Activated T-cell treated with anti-CD3 and anti-CD28 coated beads for 1 hour (primary cell): Measurements from ENCODE around the gene CYP27A1.

Experiments
- DNase-seq: peaks from one replicate; pipeline ENCODE4 v3.0.0-alpha.2; 2020; ENCODE audit warnings: low read depth

CYP27A1 gene

GRCh38 chr2:218859556-218859987, 77.6 kb downstream of the CYP27A1 start, which contains the start of gene WNT6:
Gene WNT6 (plus strand): TSS chr2:218859805. CDS start chr2:218860038, 233 bp downstream.
- DNase-seq, result no peak

DNA sequence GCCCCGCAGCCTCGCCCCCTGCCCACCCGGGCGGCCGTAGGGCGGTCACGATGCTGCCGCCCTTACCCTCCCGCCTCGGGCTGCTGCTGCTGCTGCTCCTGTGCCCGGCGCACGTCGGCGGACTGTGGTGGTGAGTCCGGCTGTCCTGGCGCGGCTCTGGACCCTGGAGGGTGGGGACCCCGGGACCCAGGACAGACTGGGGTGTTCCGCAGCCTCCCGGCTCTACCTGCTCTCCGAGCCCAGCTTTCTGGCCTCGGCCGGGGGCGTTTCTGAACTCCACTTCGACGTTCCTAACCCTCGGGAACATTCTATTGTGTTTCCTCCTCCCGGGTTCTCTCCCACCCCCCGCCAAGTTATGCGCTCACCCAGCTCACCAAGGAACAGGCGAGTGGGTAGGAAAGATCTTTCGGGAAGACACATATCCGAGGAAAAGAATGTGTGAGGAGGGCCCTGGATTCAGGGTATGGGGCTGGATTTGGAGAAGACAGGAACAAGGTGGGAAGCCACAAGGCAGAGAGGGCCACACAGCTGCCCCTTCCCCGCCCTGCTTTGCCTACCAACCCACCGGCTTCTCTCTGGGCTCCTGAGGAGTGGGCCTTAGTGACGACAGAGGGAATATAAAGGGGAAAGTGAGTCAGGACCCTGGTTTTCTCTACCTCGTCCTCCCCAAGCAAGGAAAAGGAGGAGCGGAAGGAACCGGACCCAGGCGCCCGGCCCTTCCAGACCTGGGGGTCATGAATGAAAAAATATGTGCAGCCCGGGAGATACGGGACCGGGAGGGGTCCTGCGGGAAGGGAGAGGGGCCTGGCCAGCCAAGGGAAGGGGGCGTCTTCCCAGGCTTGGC, 78.3 kb downstream of the CYP27A1 start:
- no peak for DNase-seq

DNA sequence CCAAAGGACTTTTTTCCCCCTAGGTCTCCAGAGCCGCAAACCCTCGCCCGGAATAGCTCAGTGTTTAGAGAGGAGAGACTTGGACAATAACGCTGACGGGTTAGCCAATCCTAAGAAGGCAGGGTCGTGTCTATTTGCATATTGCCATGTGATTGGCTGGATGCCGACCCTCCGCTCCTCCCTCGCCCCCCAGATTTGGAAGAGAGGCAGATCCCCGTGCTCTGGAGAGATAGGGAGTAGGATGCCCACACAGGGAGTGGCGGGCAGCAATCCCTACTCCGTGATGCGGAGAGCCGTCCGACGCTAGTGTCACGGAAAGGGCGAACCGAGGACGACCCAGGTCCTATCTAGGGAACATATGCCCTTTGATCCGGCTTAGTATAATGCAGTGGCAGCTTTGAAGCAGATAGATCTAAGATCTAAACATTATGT, 79.0 kb downstream of the CYP27A1 start:
- DNase-seq, result no peak

DNA sequence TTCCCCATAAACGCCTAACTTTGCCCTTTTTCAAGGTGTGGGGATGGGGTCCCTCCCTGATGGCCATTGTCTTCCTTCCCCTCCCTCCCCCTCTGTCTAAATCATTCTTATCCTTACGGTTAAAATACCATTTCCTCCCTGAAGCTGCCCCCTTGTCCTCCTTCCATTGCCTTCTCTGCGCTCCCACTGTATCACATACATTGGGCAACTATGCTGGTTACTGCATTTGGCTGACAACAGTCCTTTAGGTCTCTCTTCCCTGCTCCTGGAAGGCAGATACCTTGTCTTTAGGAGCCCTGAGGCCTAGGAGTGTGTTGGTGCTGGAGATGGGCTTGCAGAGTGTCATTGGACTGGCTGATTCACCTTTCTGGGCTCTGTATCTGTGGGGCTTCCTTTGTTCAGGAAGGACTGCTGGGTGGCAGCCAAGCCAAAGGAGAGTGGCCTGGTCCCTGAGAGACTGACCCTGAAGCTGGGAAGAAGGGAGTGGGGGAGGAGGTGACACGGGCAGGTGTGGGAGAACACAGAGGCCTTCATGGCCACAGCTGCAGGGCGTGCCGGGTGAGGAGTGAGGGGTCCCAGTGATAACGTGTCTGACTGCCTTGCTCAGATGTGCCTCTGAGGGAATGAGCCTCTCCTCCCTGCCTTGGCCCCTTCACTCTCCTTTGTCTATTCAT, 79.8 kb downstream of the CYP27A1 start:
- no peak for DNase-seq

GRCh38 chr2:218863021-218863520, 81.1 kb downstream of the CYP27A1 start:
- no peak for DNase-seq
